ENCODE data around the gene POU1F1. TPM values are rescaled to one million over a fixed set of nuclear protein-coding genes. Genes with fewer than 3 reads are reported as not detected.

Gene POU1F1, protein sequence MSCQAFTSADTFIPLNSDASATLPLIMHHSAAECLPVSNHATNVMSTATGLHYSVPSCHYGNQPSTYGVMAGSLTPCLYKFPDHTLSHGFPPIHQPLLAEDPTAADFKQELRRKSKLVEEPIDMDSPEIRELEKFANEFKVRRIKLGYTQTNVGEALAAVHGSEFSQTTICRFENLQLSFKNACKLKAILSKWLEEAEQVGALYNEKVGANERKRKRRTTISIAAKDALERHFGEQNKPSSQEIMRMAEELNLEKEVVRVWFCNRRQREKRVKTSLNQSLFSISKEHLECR
- total RNA-seq, result not detected in 2 replicates
- long read RNA-seq, result 0 reads

DNA sequence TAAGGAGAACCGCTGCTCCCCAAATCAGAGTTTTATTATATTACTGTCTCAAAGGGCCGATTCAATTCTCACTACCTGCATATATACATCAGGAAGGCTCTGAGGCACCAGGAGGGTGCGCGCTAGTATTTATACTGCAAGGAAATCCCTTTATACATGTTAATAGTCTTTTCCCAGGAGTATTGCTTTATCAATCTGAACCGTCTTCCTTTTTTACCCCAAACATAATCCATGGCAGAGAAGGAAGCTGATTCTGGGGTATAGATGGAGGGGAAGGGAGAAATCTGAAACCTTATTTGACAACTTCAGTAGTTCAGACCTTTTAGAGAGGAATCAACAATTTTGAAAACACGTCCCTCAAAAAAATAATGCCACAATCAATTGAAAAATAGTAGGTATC, at the start of gene POU1F1:
TSS of gene POU1F1 (minus strand) at position 101 of the 400 bp plus-strand sequence. CDS start 122 bp downstream, outside the sequence.
- Mint-ChIP-seq H3K36me3 (ENCODE audit: low read depth) (no peaks in the 10 kb centered on the region), H3K4me3 (no peak within 1 kb of the TSS), H3K27me3 (ENCODE audit: low read depth) (no peaks in the 10 kb centered on the region), H3K4me1 (no peaks in the 10 kb centered on the region), H3K9me3 (no peaks in the 10 kb centered on the region), H3K27ac (ENCODE audit: unreplicated experiment) (no peak within 1 kb of the TSS)
- TF ChIP-seq, protein P1, sequence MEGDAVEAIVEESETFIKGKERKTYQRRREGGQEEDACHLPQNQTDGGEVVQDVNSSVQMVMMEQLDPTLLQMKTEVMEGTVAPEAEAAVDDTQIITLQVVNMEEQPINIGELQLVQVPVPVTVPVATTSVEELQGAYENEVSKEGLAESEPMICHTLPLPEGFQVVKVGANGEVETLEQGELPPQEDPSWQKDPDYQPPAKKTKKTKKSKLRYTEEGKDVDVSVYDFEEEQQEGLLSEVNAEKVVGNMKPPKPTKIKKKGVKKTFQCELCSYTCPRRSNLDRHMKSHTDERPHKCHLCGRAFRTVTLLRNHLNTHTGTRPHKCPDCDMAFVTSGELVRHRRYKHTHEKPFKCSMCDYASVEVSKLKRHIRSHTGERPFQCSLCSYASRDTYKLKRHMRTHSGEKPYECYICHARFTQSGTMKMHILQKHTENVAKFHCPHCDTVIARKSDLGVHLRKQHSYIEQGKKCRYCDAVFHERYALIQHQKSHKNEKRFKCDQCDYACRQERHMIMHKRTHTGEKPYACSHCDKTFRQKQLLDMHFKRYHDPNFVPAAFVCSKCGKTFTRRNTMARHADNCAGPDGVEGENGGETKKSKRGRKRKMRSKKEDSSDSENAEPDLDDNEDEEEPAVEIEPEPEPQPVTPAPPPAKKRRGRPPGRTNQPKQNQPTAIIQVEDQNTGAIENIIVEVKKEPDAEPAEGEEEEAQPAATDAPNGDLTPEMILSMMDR (conservative IDR thresholded peaks at IDR 0.05), result no peak
- DNase-seq (ENCODE audit: low read depth, low spot score), result no peak

DNA sequence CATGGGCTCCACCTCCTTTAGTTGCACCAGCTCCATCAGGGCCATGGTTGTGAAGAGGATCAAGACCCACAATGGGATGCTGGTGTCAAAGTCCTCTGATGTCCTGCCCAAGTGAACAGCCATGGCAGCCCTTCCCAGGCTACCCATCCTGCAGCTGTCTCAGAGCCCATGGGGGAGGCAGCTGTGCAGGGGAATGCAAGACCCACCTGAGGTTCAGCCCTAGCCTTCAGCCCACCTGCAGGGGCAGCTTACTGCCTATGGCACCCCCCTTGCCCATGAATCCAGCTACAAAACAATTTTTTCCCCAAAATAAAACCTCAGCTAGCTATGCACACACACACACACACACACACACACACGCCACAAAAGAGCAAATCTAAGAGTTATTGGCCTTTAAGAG, 48.2 kb upstream of the POU1F1 start:
- Mint-ChIP-seq H3K36me3 (ENCODE audit: low read depth) (no peaks in the 10 kb centered on the region), H3K4me1 (no peaks in the 10 kb centered on the region), H3K27me3 (ENCODE audit: low read depth) (peaks cover 5% of the 10 kb centered on the region)

DNA sequence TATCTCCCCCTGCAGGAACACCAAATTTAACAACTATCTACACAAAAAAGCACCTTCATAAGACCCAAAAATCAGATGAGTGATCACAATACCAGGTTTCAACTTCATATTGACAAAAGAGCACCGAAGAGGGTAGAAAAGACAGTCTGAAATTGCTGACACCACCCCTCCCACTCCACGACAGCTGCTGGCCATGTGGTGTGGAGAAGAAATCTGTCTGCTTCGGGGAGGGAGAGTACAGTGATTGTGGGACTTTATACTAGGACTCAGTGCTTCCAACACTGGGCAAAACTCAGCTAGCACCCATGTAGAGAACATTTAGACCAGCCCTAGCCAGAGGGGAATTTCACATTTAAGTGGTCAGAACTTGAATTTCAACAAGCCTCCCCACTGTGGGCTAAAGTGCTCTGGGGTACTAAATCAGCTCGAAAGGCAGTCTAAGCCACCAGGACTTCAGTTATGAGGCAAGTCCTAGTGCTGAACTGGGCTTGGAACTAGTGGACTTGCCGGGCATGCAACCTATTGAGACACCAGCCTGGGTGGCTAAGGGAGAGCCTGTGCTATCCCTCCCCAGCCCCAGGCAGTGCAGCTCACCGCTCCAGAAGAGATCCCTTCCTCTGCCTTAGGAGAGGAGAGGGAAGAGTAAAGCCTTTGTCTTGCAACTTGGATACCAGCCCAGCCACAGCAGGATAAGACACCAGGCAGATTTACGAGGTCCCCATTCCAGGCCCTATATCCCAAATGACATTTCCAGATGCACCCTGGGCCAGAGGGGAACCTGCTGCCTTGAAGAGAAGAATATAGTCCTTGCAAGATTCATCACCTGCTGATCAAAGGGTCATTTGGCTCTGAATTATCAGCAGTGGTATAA, 44.6 kb upstream of the POU1F1 start:
- no peaks in the 10 kb centered on the region for H3K36me3 Mint-ChIP-seq (ENCODE audit: low read depth)
- no peaks in the 10 kb centered on the region for H3K9me3 Mint-ChIP-seq
- no peak for DNase-seq (ENCODE audit: low read depth, low spot score)
- peaks cover under 1% of the 10 kb centered on the region for H3K27me3 Mint-ChIP-seq (ENCODE audit: low read depth)
- H3K4me3 Mint-ChIP-seq, result no peak overlapping the region
- TF ChIP-seq, protein P1 (conservative IDR thresholded peaks at IDR 0.05), result no peak
- H3K27ac Mint-ChIP-seq (ENCODE audit: unreplicated experiment), result no peak overlapping the region
- H3K4me1 Mint-ChIP-seq, result no peaks in the 10 kb centered on the region

More for the DNA sequence above, 48.2 kb upstream of the POU1F1 start:
- H3K27ac Mint-ChIP-seq (ENCODE audit: unreplicated experiment), result no peak overlapping the region
- TF ChIP-seq, protein P1 (conservative IDR thresholded peaks at IDR 0.05), result no peak
- H3K9me3 Mint-ChIP-seq, result no peaks in the 10 kb centered on the region
- no peak overlapping the region for H3K4me3 Mint-ChIP-seq
- no peak for DNase-seq (ENCODE audit: low read depth, low spot score)

DNA sequence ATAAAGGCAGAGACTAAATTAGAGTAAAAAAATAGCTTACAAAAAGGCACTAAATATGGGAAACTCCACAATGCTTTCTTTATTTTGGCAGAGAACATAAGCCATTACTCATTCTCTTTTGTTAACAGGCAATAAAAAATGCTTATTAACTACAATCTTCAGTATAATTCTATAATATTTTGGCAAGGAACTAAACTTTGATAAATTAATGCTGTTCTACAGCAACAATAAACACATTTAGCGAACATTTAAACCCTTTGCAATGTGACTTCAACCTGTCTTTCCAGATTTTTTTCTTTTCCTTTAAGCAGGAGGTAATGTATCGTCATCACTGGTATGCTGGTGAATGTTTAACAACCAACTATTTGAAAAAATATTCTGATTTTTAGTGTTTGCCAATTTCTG, 42.2 kb upstream of the POU1F1 start:
- Mint-ChIP-seq H3K27me3 (ENCODE audit: low read depth) (no peaks in the 10 kb centered on the region), H3K4me1 (no peaks in the 10 kb centered on the region), H3K9me3 (no peaks in the 10 kb centered on the region), H3K4me3 (no peak overlapping the region), H3K36me3 (ENCODE audit: low read depth) (no peaks in the 10 kb centered on the region), H3K27ac (ENCODE audit: unreplicated experiment) (no peak overlapping the region)
- no peak for DNase-seq (ENCODE audit: low read depth, low spot score)
- TF ChIP-seq, protein P1 (conservative IDR thresholded peaks at IDR 0.05), result no peak

DNA sequence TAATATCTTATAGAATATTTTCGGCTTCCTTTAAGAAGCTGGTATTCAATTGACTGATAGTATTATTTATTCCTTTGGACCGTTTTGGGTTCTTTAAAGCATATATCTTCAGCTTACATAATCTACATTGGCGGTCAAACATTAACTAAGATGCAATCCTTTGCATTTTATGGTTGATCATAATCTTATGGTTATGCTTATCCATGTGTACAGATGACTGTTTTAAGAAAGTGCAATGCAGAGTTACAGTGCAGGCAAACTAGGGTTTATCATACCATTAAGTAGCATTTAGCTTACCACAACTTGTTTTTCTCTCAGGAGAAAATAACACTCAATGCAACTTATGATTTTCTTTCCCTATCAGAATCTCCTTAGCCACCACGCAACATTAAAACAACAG, 41.4 kb upstream of the POU1F1 start:
- no peak overlapping the region for H3K4me3 Mint-ChIP-seq
- H3K27ac Mint-ChIP-seq (ENCODE audit: unreplicated experiment), result no peak overlapping the region
- DNase-seq (ENCODE audit: low read depth, low spot score), result no peak
- TF ChIP-seq, protein P1 (conservative IDR thresholded peaks at IDR 0.05), result no peak
- H3K27me3 Mint-ChIP-seq (ENCODE audit: low read depth), result no peaks in the 10 kb centered on the region
- no peaks in the 10 kb centered on the region for H3K9me3 Mint-ChIP-seq
- no peaks in the 10 kb centered on the region for H3K36me3 Mint-ChIP-seq (ENCODE audit: low read depth)
- no peaks in the 10 kb centered on the region for H3K4me1 Mint-ChIP-seq
